Fibroblast of pulmonary artery (primary cell): ENCODE measurements around the gene ZNF787.
"Not testable (repeated sequence)": the region's sequence is repeated elsewhere in the genome, so short reads cannot be mapped to it uniquely, and the experiment has no call there.

Source experiments
- DNase-seq: peaks from one replicate; pipeline ENCODE4 v3.0.0-alpha.2; 2010; ENCODE audit warnings: low read depth
- H3K4me3 ChIP-seq: replicated peaks from 2 replicates; pipeline ENCODE4 v1.5.1; 2011; ENCODE audit warnings: low read depth, mild to moderate bottlenecking, control low read depth, low read length, moderate library complexity
- CTCF ChIP-seq: IDR thresholded peaks from 2 replicates; pipeline ENCODE4 v1.5.1; 2011; ENCODE audit warnings: mild to moderate bottlenecking, control low read depth, low read length, inconsistent platforms; ENCODE audit errors: missing control alignments

ZNF787 gene

GRCh38 chr19:56099638-56100539 lies 21.2 kb downstream of the ZNF787 start:
- no peak for DNase-seq
- no peak overlapping the region for H3K4me3 ChIP-seq
- TF ChIP-seq CTCF, result no peak

GRCh38 chr19:56098731-56099568 lies 22.1 kb downstream of the ZNF787 start:
- H3K4me3 ChIP-seq, result no peak overlapping the region
- no peak for TF ChIP-seq CTCF
- no peak for DNase-seq

GRCh38 chr19:56098237-56098636 lies 22.9 kb downstream of the ZNF787 start:
- not testable (repeated sequence) for DNase-seq, H3K4me3 ChIP-seq

GRCh38 chr19:56097776-56098175 lies 23.3 kb downstream of the ZNF787 start:
- no peak overlapping the region for H3K4me3 ChIP-seq
- no peak for DNase-seq
- no peak for TF ChIP-seq CTCF

GRCh38 chr19:56097306-56097705 lies 23.8 kb downstream of the ZNF787 start:
- no peak overlapping the region for H3K4me3 ChIP-seq
- no peak for TF ChIP-seq CTCF
- DNase-seq, result no peak

- no peak for TF ChIP-seq CTCF
- no peak for DNase-seq
- H3K4me3 ChIP-seq, result no peak overlapping the region
Observed at GRCh38 chr19:56096665-56097064, 24.4 kb downstream of the ZNF787 start.

- TF ChIP-seq CTCF, result no peak
- no peak for DNase-seq
- no peak overlapping the region for H3K4me3 ChIP-seq
Observed at GRCh38 chr19:56094449-56094848, 26.6 kb downstream of the ZNF787 start.
